H9 (cell line): ENCODE data around the gene EOMES. TPM values are rescaled to one million over a fixed set of nuclear protein-coding genes. Genes with fewer than 3 reads are reported as not detected.

ENCODE experiments used
- DNase-seq: peaks from one replicate; pipeline ENCODE4 v3.0.0-alpha.2; 2017
- H2AFZ ChIP-seq: one replicate; pipeline ENCODE4 v1.6.1; 2013; ENCODE audit warnings: mild to moderate bottlenecking, low read length, control low read depth, moderate library complexity
- H2AK5ac ChIP-seq: 2 replicates; pipeline ENCODE4 v1.6.1; 2013; ENCODE audit warnings: low read length, control low read depth, mixed read lengths; ENCODE audit not compliant: insufficient read length
- H2BK120ac ChIP-seq: one replicate; pipeline ENCODE4 v1.6.1; 2013; ENCODE audit warnings: low read depth, mild to moderate bottlenecking, low read length, control low read depth, inconsistent platforms; ENCODE audit not compliant: poor library complexity, severe bottlenecking
- H2BK12ac ChIP-seq: 2 replicates; pipeline ENCODE4 v1.6.1; 2013; ENCODE audit warnings: low read length, control low read depth, mixed read lengths, low read depth; ENCODE audit not compliant: insufficient read length
- H2BK15ac ChIP-seq: 2 replicates; pipeline ENCODE4 v1.6.1; 2013; ENCODE audit warnings: low read depth, low read length, control low read depth
- H2BK20ac ChIP-seq: one replicate; pipeline ENCODE4 v1.6.1; 2013; ENCODE audit warnings: low read depth, mild to moderate bottlenecking, low read length, control low read depth, inconsistent platforms; ENCODE audit not compliant: poor library complexity, severe bottlenecking
- H2BK5ac ChIP-seq: 2 replicates; pipeline ENCODE4 v1.6.1; 2013; ENCODE audit warnings: low read length, control low read depth, mixed read lengths; ENCODE audit not compliant: insufficient read length
- H3K14ac ChIP-seq: 2 replicates; pipeline ENCODE4 v1.6.1; 2013; ENCODE audit warnings: low read length, control low read depth; ENCODE audit not compliant: insufficient read depth
- H3K18ac ChIP-seq: 2 replicates; pipeline ENCODE4 v1.6.1; 2013; ENCODE audit warnings: low read depth, mild to moderate bottlenecking, mixed read lengths, low read length, control low read depth; ENCODE audit not compliant: insufficient read length
- H3K23ac ChIP-seq: 2 replicates; pipeline ENCODE4 v1.6.1; 2013; ENCODE audit warnings: low read length, control low read depth, mixed read lengths, low read depth; ENCODE audit not compliant: insufficient read length
- H3K23me2 ChIP-seq: 2 replicates; pipeline ENCODE4 v1.6.1; 2013; ENCODE audit warnings: low read depth, mild to moderate bottlenecking, mixed read lengths, low read length, control low read depth; ENCODE audit not compliant: insufficient read length, poor library complexity, severe bottlenecking
- H3K27ac ChIP-seq: 2 replicates; pipeline ENCODE4 v1.5.1; 2013; ENCODE audit warnings: low read length, control low read depth, mixed read lengths, low read depth; ENCODE audit not compliant: insufficient read length
- H3K27me3 ChIP-seq: 2 replicates; pipeline ENCODE4 v1.6.1; 2013; ENCODE audit warnings: low read length, control low read depth, inconsistent platforms; ENCODE audit not compliant: insufficient read depth
- H3K4ac ChIP-seq: 2 replicates; pipeline ENCODE4 v1.6.1; 2013; ENCODE audit warnings: low read depth, mild to moderate bottlenecking, control low read depth, inconsistent platforms, low read length, moderate library complexity
- H3K4me1 ChIP-seq: 2 replicates; pipeline ENCODE4 v1.6.1; 2013; ENCODE audit warnings: low read length, control low read depth, inconsistent platforms; ENCODE audit not compliant: insufficient read depth
- H3K4me2 ChIP-seq: 2 replicates; pipeline ENCODE4 v1.6.1; 2013; ENCODE audit warnings: low read length, control low read depth, mixed read lengths; ENCODE audit not compliant: insufficient read length, insufficient read depth
- H3K56ac ChIP-seq: 2 replicates; pipeline ENCODE4 v1.6.1; 2013; ENCODE audit warnings: low read depth, mild to moderate bottlenecking, mixed read lengths, low read length, control low read depth; ENCODE audit not compliant: insufficient read length
- H3K79me1 ChIP-seq: 2 replicates; pipeline ENCODE4 v1.6.1; 2013; ENCODE audit warnings: low read depth, mild to moderate bottlenecking, moderate library complexity, low read length, control low read depth, inconsistent platforms; ENCODE audit not compliant: insufficient read depth, poor library complexity, severe bottlenecking
- H3K79me2 ChIP-seq: 2 replicates; pipeline ENCODE4 v1.6.1; 2013; ENCODE audit warnings: low read length, control low read depth, inconsistent platforms; ENCODE audit not compliant: insufficient read depth
- H3K9ac ChIP-seq: 2 replicates; pipeline ENCODE4 v1.6.1; 2013; ENCODE audit warnings: low read length, control low read depth, mixed read lengths; ENCODE audit not compliant: insufficient read length; ENCODE audit errors: extremely low read depth
- H3K9me3 ChIP-seq: one replicate; pipeline ENCODE4 v1.6.1; 2013; ENCODE audit warnings: low read depth, low read length, inconsistent platforms; ENCODE audit not compliant: control insufficient read depth
- H3T11ph ChIP-seq: one replicate; pipeline ENCODE4 v1.6.1; 2013; ENCODE audit warnings: mild to moderate bottlenecking, low read length, control low read depth, inconsistent platforms
- H4K20me1 ChIP-seq: one replicate; pipeline ENCODE4 v1.6.1; 2013; ENCODE audit not compliant: control insufficient read depth, insufficient read length, insufficient read depth
- H4K5ac ChIP-seq: 2 replicates; pipeline ENCODE4 v1.6.1; 2013; ENCODE audit warnings: low read depth, mild to moderate bottlenecking, mixed read lengths, low read length, control low read depth; ENCODE audit not compliant: insufficient read length
- H4K8ac ChIP-seq: replicated peaks from 2 replicates; pipeline ENCODE4 v1.6.1; 2013; ENCODE audit warnings: low read length, control low read depth, mixed read lengths, low read depth; ENCODE audit not compliant: insufficient read length
- H4K91ac ChIP-seq: 2 replicates; pipeline ENCODE4 v1.6.1; 2013; ENCODE audit warnings: low read depth, mild to moderate bottlenecking, moderate library complexity, mixed read lengths, low read length, control low read depth; ENCODE audit not compliant: insufficient read length
- H3K27ac Mint-ChIP-seq, 3 experiments: 2 replicates in 2 of 3; 3 replicates in 1 of 3; pipeline ENCODE4 v1.8.0; 2020 to 2021; ENCODE audit warnings: mixed read lengths in 3 of 3, mild to moderate bottlenecking in 1 of 3, moderate library complexity in 1 of 3
- H3K27me3 Mint-ChIP-seq: 2 replicates; pipeline ENCODE4 v1.8.0; 2021; ENCODE audit warnings: low read depth, mild to moderate bottlenecking, moderate library complexity, mixed read lengths
- H3K36me3 Mint-ChIP-seq, 3 experiments: 2 replicates in 2 of 3; 3 replicates in 1 of 3; pipeline ENCODE4 v1.8.0; 2020 to 2021; ENCODE audit warnings: low read depth in 3 of 3, mixed read lengths in 3 of 3; ENCODE audit not compliant: insufficient read depth in 1 of 3
- H3K4me1 Mint-ChIP-seq, 2 experiments: 2 replicates each; pipeline ENCODE4 v1.8.0; 2020; ENCODE audit warnings: mixed read lengths in 2 of 2
- H3K4me3 Mint-ChIP-seq, 2 experiments: 2 replicates in 1 of 2; 3 replicates in 1 of 2; pipeline ENCODE4 v1.8.0; 2020 to 2021; ENCODE audit warnings: mild to moderate bottlenecking in 2 of 2, mixed read lengths in 2 of 2, moderate library complexity in 1 of 2
- H3K9me3 Mint-ChIP-seq, 2 experiments: 2 replicates in 1 of 2; 3 replicates in 1 of 2; pipeline ENCODE4 v1.8.0; 2020; ENCODE audit warnings: mild to moderate bottlenecking in 2 of 2, mixed read lengths in 2 of 2, moderate library complexity in 1 of 2
- CTCF ChIP-seq: fragments of 200-600 bp; sonication (generic); conservative IDR thresholded peaks from 3 replicates; pipeline ENCODE4 v1.8.0; 2021; ENCODE audit warnings: antibody characterized with exemption, mild to moderate bottlenecking
- WGBS: extraction: QIAGEN DNeasy Blood & Tissue Kit; methylation state at CpG from one replicate; pipeline ENCODE4 v1.1.7; 2013; ENCODE audit warnings: missing lambda C conversion rate, low lambda C conversion rate, mixed read lengths; ENCODE audit not compliant: insufficient read length; ENCODE audit errors: extremely low coverage; 5-methylcytosine and 5-hydroxymethylcytosine counted together
- total RNA-seq: library from RNA; stranded (reverse); gene quantifications from 2 replicates; pipeline ENCODE4 v1.2.1, GENCODE V29; 2021

EOMES gene
- total RNA-seq, 1 experiment from 2014 or later = 1.7 TPM

GRCh38 chr3:27729325-27729724 lies 7.2 kb upstream of the EOMES start:
- Histone ChIP-seq H2BK120ac (no peak overlapping the region), H2BK15ac (no peak overlapping the region), H3K27ac (no peak overlapping the region), H3K23me2 (no peaks in the 10 kb centered on the region), H3K9me3 (no peaks in the 10 kb centered on the region), H3T11ph (no peak overlapping the region), H3K14ac (no peak overlapping the region), H4K91ac (no peak overlapping the region), H3K56ac (no peak overlapping the region), H4K5ac (no peak overlapping the region), H3K4me1 (no peaks in the 10 kb centered on the region; the same call in 1 of the 2 replicates), H4K20me1 (no peaks in the 10 kb centered on the region), H2BK12ac (no peak overlapping the region), H3K18ac (no peak overlapping the region), H3K4me2 (peak overlapping the region; percentile 69), H2AFZ (no peak overlapping the region), H3K9ac (no peak overlapping the region), H2AK5ac (no peak overlapping the region), H2BK20ac (no peak overlapping the region), H3K4ac (no peak overlapping the region), H3K79me2 (no peaks in the 10 kb centered on the region), H3K27me3 (peaks cover 78% of the 10 kb centered on the region), H3K23ac (no peak overlapping the region), H4K8ac (no peak overlapping the region), H3K79me1 (no peaks in the 10 kb centered on the region), H2BK5ac (no peak overlapping the region)
- H3K4me3 Mint-ChIP-seq = peak overlapping the region in 1 of 2 experiments; percentile 78; a peak in 3 of 5 replicates
- H3K9me3 Mint-ChIP-seq = peaks cover 0 to 17% of the 10 kb centered on the region in 2 experiments; a peak in 1 of 5 replicates
- H3K36me3 Mint-ChIP-seq = no peaks in the 10 kb centered on the region
- no peak for TF ChIP-seq CTCF
- H3K4me1 Mint-ChIP-seq = peaks cover 45 to 54% of the 10 kb centered on the region in 2 experiments
- H3K27ac Mint-ChIP-seq = peak overlapping the region in 1 of 3 experiments; percentile 59; a peak in 1 of 7 replicates
- no peak for DNase-seq
- WGBS = no CpG with 5 or more reads among the region's 12 CpGs
- peaks cover 98% of the 10 kb centered on the region for H3K27me3 Mint-ChIP-seq
